Measurements from ENCODE around the gene EML1. TPM values are rescaled to one million over a fixed set of nuclear protein-coding genes. Genes with fewer than 3 reads are reported as not detected.

Gene EML1
- total and polyA plus RNA-seq, 7 experiments from 2014 or later: not detected

DNA sequence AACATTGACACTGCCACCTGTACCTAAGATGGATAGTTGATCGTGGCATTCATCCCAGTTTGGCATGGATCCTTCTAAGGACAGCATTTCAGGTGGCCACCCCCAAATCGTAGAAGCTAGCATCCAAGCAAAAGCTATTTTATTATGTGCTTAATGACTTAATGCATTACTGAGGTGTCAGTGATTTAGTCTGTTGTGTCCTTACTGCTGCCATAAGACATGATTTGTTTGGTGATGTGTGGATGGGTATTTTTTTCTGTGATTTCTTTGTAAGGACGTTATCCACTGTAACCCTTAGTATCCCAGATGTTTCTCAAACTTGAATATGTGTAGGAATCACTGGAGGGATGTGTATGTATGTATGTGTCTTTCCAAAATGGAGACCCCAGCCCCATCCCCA is 190.8 kb downstream of the EML1 start:
- ATAC-seq: no peak
- Mint-ChIP-seq H3K9me3 (peaks cover 0 to 5% (median 0%) of the 10 kb centered on the region in 11 donors), H3K27ac (peak overlapping the region in 6 of 9 donors; percentile 8 to 85 (median 37)), H3K4me3 (no peak overlapping the region), H3K4me1 (peaks cover 5 to 21% (median 19%) of the 10 kb centered on the region in 7 donors), H3K36me3 (peaks cover 0 to 5% (median 4%) of the 10 kb centered on the region in 5 donors), H3K27me3 (no peaks in the 10 kb centered on the region)
- intact Hi-C loops (cut with micrococcal nuclease): loop anchor here (5.0 kb wide), 2 partner anchors 83 to 658 kb away; partner anchors contain the start of gene EVL (in 1 of the 2)
- Histone ChIP-seq H3K36me3 (ENCODE audit: control insufficient read depth in 2 of 3, insufficient read depth in 3 of 3, low read length in 3 of 3) (no peaks in the 10 kb centered on the region), H3K27ac (ENCODE audit: low read depth, low read length) (no peak overlapping the region), H3K9me3 (ENCODE audit: control insufficient read depth in 2 of 3, low read length in 3 of 3) (no peaks in the 10 kb centered on the region), H3K4me1 (ENCODE audit: control insufficient read depth in 2 of 2, insufficient read depth in 2 of 2, low read length in 2 of 2) (peaks cover 0 to 15% of the 10 kb centered on the region in 2 donors), H3K27me3 (ENCODE audit: control insufficient read depth in 2 of 2, insufficient read depth in 2 of 2, low read length in 2 of 2) (no peaks in the 10 kb centered on the region), H3K4me3 (ENCODE audit: low read length) (no peak overlapping the region)
- no peak for DNase-seq
- ChIA-PET POLR2A (interaction anchor here (1.0 to 2.0 kb wide), 4 partner anchors 81 to 121 kb away, joined by 3 to 5 read pairs (median 4); partner anchors contain the start of gene EVL), CTCF (interaction anchor here (0.7 to 6.5 kb wide), 11 partner anchors 16 to 262 kb away, joined by 3 to 66 read pairs (median 4); no protein-coding TSS in a partner anchor)

DNA sequence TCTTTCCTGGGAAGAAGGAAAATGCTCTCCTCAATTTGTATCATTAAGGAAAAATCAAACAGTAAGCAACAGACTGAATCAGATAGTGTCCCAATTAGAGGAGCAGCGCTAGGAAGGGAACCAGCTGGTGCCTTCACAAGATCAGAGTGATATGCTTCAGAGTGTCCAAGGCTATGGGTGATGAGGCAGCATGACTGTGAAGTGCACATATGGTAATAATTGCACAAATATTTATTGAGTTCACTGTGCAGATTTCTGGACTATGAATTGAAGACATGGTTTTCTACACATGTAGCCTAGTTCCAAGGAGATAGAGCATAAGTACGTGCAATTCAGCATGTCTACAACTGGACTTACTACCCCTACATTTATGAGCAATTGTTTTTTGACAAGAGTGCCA is 193.2 kb downstream of the EML1 start:
- ATAC-seq (no peak), DNase-seq (no peak)
- H3K4me1 ChIP-seq (ENCODE audit: control insufficient read depth in 2 of 2, insufficient read depth in 2 of 2, low read length in 2 of 2): peaks cover 0 to 15% of the 10 kb centered on the region in 2 donors
- Mint-ChIP-seq H3K4me1 (peaks cover 7 to 21% (median 19%) of the 10 kb centered on the region in 7 donors), H3K4me3 (no peak overlapping the region), H3K9me3 (peaks cover 0 to 5% (median 0%) of the 10 kb centered on the region in 11 donors), H3K27me3 (peaks cover 0 to 14% (median 0%) of the 10 kb centered on the region in 5 donors), H3K27ac (no peak overlapping the region), H3K36me3 (peaks cover 0 to 5% (median 4%) of the 10 kb centered on the region in 5 donors)
- POLR2A ChIA-PET: no interaction called here
- H3K27ac ChIP-seq (ENCODE audit: low read depth, low read length): no peak overlapping the region
- H3K27me3 ChIP-seq (ENCODE audit: control insufficient read depth in 2 of 2, insufficient read depth in 2 of 2, low read length in 2 of 2): no peaks in the 10 kb centered on the region
- H3K36me3 ChIP-seq (ENCODE audit: control insufficient read depth in 2 of 3, insufficient read depth in 3 of 3, low read length in 3 of 3): no peaks in the 10 kb centered on the region
- H3K4me3 ChIP-seq (ENCODE audit: low read length): no peak overlapping the region
- intact Hi-C loops (cut with micrococcal nuclease): no loop called here
- CTCF ChIA-PET: interaction anchor here (0.7 to 6.5 kb wide), 2 partner anchors 165 to 207 kb away, joined by 3 to 66 read pairs; no protein-coding TSS in a partner anchor
- no peaks in the 10 kb centered on the region for H3K9me3 ChIP-seq (ENCODE audit: control insufficient read depth in 2 of 3, low read length in 3 of 3)

DNA sequence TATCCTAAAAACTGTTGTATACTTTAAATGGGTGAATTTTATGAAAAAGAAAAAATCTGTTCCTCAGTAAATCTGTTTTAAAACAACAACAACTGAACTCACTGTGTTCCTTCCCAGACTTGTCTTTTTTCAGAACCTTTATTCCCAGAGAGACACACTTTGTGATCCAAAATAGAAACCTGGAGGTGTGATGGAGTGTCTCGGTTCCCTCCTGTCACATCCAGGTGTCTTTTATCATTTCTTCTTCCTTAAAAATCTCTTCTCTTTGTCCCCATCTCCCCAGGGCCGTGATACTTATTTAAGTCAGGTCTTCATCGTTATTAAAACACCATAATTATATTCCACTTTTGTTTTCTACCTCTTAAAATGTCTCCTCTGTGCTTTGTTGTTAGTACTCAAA is 195.8 kb downstream of the EML1 start:
- no peaks in the 10 kb centered on the region for H3K4me1 ChIP-seq (ENCODE audit: control insufficient read depth in 2 of 2, insufficient read depth in 2 of 2, low read length in 2 of 2)
- H3K27ac Mint-ChIP-seq: no peak overlapping the region
- H3K9me3 Mint-ChIP-seq: peaks cover 0 to 5% (median 0%) of the 10 kb centered on the region in 11 donors
- H3K36me3 Mint-ChIP-seq: peaks cover 0 to 5% (median 4%) of the 10 kb centered on the region in 5 donors
- no peaks in the 10 kb centered on the region for H3K27me3 ChIP-seq (ENCODE audit: control insufficient read depth in 2 of 2, insufficient read depth in 2 of 2, low read length in 2 of 2)
- intact Hi-C loops (cut with micrococcal nuclease): no loop called here
- no peak for DNase-seq
- H3K4me3 Mint-ChIP-seq: no peak overlapping the region
- H3K9me3 ChIP-seq (ENCODE audit: control insufficient read depth in 2 of 3, low read length in 3 of 3): no peaks in the 10 kb centered on the region
- peaks cover 0 to 4% (median 1%) of the 10 kb centered on the region in 7 donors for H3K4me1 Mint-ChIP-seq
- H3K27me3 Mint-ChIP-seq: peaks cover 0 to 26% (median 0%) of the 10 kb centered on the region in 5 donors
- ATAC-seq: no peak
- H3K4me3 ChIP-seq (ENCODE audit: low read length): no peak overlapping the region
- ChIA-PET POLR2A (no interaction called here), CTCF (interaction anchor here (1.3 kb wide), 1 partner anchor 204 kb away, joined by 4 read pairs; no protein-coding TSS in a partner anchor)
- no peak overlapping the region for H3K27ac ChIP-seq (ENCODE audit: low read depth, low read length)
- H3K36me3 ChIP-seq (ENCODE audit: control insufficient read depth in 2 of 3, insufficient read depth in 3 of 3, low read length in 3 of 3): no peaks in the 10 kb centered on the region

DNA sequence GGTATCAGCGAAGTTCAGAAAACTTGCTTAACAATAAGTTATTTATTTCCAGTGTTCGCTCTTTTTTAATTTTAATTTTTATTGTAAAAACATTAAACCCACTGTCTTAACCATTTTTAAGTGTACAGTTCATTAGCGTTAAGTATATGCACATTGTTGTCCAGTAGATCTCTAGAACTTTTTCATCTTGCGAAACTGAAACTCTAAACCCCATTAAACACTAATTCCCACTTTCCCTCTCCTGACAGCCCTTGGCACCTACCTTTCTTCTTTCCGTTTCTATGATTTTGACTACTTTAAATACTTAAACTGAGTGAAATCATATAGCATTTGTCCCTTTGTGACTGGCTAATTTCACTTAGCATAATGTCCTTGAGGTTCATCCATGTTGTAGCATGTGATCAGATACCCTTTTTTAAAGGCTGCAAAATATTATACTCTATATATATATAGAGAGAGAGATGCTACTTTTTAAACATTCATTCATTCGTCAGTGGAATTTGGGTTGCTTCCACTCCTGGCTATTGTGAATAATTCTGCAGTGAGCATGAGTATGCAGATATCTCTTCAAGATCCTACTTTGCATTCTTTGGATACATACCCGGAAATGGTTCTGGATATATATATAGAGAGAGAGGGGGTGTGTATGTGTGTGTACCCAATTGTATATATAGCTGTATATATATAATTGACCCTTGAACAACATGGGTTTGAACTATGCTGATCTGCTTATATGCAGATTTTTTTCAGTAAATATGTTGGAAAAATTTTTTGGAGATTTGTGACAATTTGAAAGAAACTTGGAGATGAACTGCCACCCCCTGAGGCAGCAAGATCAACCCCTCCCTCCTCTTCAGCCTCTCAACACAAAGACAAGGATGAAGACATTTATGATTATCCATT is 197.3 kb downstream of the EML1 start:
- POLR2A ChIA-PET: interaction anchor here (0.7 kb wide), 1 partner anchor 57 kb away, joined by 3 read pairs; no protein-coding TSS in a partner anchor
- no peaks in the 10 kb centered on the region for H3K4me1 ChIP-seq (ENCODE audit: control insufficient read depth in 2 of 2, insufficient read depth in 2 of 2, low read length in 2 of 2)
- no peak overlapping the region for H3K4me3 Mint-ChIP-seq

DNA sequence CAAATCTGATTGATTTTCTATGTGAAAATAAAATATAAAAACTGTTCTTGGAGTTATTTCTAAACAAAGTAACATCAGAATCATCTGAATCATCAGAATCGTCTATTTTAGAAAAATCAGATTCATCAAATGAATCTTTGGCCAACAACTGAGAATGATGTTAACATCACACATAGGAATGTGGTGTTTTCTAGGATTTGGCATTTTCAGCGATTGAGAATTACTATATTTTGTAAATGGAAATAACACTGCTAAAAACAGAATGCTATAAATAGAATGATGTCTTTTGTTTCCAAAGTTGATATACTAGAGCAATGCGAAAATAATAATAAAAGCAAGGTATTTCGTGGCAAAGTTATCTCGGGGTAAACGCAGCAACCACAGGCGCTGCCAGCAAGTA is 198.1 kb downstream of the EML1 start:
- H3K27me3 Mint-ChIP-seq: peaks cover 0 to 41% (median 0%) of the 10 kb centered on the region in 5 donors
- Histone ChIP-seq H3K36me3 (ENCODE audit: control insufficient read depth in 2 of 3, insufficient read depth in 3 of 3, low read length in 3 of 3) (no peaks in the 10 kb centered on the region), H3K27ac (ENCODE audit: low read depth, low read length) (no peak overlapping the region), H3K4me3 (ENCODE audit: low read length) (no peak overlapping the region), H3K4me1 (ENCODE audit: control insufficient read depth in 2 of 2, insufficient read depth in 2 of 2, low read length in 2 of 2) (no peaks in the 10 kb centered on the region), H3K27me3 (ENCODE audit: control insufficient read depth in 2 of 2, insufficient read depth in 2 of 2, low read length in 2 of 2) (no peaks in the 10 kb centered on the region), H3K9me3 (ENCODE audit: control insufficient read depth in 2 of 3, low read length in 3 of 3) (no peaks in the 10 kb centered on the region)
- H3K27ac Mint-ChIP-seq: no peak overlapping the region
- H3K4me3 Mint-ChIP-seq: no peak overlapping the region
- intact Hi-C loops (cut with micrococcal nuclease): no loop called here
- H3K4me1 Mint-ChIP-seq: peaks cover 0 to 9% (median 6%) of the 10 kb centered on the region in 7 donors
- ChIA-PET POLR2A (no interaction called here), CTCF (no interaction called here)
- ATAC-seq: no peak
- peaks cover 0 to 4% (median 0%) of the 10 kb centered on the region in 11 donors for H3K9me3 Mint-ChIP-seq
- DNase-seq: no peak
- peaks cover 0 to 4% (median 4%) of the 10 kb centered on the region in 5 donors for H3K36me3 Mint-ChIP-seq

More for the DNA sequence above, 197.3 kb downstream of the EML1 start:
- no peaks in the 10 kb centered on the region for H3K36me3 ChIP-seq (ENCODE audit: control insufficient read depth in 2 of 3, insufficient read depth in 3 of 3, low read length in 3 of 3)
- Mint-ChIP-seq H3K36me3 (peaks cover 0 to 5% (median 4%) of the 10 kb centered on the region in 5 donors), H3K4me1 (peaks cover 0 to 4% (median under 1%) of the 10 kb centered on the region in 7 donors), H3K27ac (no peak overlapping the region), H3K27me3 (peaks cover 0 to 39% (median 0%) of the 10 kb centered on the region in 5 donors), H3K9me3 (peaks cover 0 to 5% (median 0%) of the 10 kb centered on the region in 11 donors)
- intact Hi-C loops (cut with micrococcal nuclease): no loop called here
- ATAC-seq (no peak), DNase-seq (no peak)
- CTCF ChIA-PET: interaction anchor here (1.3 kb wide), 1 partner anchor 202 kb away, joined by 4 read pairs; no protein-coding TSS in a partner anchor
- H3K27me3 ChIP-seq (ENCODE audit: control insufficient read depth in 2 of 2, insufficient read depth in 2 of 2, low read length in 2 of 2): no peaks in the 10 kb centered on the region
- H3K9me3 ChIP-seq (ENCODE audit: control insufficient read depth in 2 of 3, low read length in 3 of 3): no peaks in the 10 kb centered on the region
- H3K4me3 ChIP-seq (ENCODE audit: low read length): no peak overlapping the region
- no peak overlapping the region for H3K27ac ChIP-seq (ENCODE audit: low read depth, low read length)
